HG02610 (cell line): Measurements from ENCODE around the gene DAPK2.
A peak's percentile ranks its signal among the peaks of the same experiment; 100 is the strongest.
"Not testable (repeated sequence)": the region's sequence is repeated elsewhere in the genome, so short reads cannot be mapped to it uniquely, and the experiment has no call there.

Experiments
- ATAC-seq: cut with Tn5 transposase; IDR thresholded peaks from one replicate; pipeline ENCODE4 v1.9.1; 2021; ENCODE audit warnings: mild to moderate bottlenecking, moderate library complexity; ENCODE audit not compliant: unreplicated experiment

Gene DAPK2

DNA sequence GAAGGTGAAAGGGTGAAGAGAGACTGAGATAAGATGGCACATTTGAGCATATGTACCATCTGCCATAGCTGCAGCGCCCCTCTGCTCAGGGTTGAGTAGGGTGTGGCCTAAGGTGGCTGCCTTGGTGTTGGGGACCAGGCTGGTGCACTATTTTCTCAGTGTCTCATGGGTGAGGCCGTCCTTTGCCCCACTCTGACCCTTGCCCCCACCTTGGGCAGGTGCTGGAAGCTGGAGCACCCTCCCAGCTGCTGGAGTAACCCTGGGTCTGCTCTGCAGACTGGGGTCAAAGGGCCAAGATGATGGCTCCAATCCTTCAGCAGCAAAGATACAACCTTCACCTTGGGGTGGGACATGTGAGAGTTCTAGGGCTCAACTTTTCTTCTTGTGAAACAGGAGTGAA, 69.2 kb downstream of the DAPK2 start:
- ATAC-seq, result no peak

GRCh38 chr15:63974021-63974420, 72.3 kb downstream of the DAPK2 start:
- ATAC-seq, result no peak

DNA sequence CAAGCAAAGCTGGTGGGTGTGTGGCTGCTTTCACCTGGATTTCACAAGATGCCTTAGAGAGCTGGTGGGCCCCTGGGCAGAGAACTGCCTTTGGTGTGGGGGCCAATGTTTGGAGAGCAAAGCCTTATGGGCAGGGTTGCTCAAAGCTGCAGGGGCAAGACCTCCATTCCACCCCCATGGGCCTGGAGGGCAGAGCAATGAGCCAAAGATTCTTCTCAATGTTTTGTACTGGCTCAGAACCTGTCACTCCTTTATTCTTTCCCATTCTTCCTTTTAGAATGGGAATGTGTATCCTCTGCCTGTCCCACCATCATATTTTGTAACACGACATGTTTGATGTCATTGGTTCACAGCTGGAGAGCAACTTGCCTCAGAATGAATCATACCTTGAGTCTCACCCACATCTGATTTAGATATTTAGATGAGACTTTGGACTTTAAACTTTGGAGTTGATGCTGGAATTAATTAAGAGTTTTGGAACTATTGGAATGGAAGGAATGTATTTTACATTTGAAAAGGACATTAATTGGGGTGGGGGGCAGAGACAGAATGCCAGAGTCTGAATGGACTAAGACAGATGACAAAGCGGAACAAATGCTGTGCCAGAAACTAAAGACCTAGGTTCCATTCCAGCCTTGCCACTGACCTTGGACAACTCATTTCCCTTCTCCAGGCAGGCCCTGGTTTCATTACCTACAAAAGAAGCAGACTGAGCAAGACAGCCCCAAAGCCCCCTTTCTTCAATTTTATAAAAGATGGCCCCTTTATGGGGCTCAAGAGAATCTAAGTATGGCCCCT, 72.9 kb downstream of the DAPK2 start:
- no peak for ATAC-seq

- no peak for ATAC-seq
These were observed 73.5 kb downstream of the DAPK2 start for GRCh38 chr15:63972801-63973200.

DNA sequence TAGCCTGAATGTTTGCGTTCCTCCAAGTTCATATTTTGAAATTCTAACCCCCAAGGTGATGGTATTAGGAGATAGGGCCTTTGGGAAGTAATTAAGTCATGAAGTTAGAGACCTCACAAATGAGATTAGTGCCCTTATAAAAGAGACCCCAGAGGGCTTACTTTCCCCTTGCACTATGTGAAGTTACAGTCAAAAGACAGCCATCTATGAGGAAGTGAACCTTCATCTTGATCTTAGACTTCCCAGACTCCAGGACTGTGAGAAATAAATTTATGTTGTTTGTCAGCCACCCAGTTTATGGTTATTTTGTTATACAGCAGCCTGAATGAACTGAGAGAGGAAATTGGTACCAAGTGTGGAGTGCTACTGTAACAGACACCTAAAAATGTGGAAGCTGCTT, 74.4 kb downstream of the DAPK2 start:
- ATAC-seq, result no peak

- peak; percentile 34 for ATAC-seq
These were observed 74.9 kb downstream of the DAPK2 start for GRCh38 chr15:63971427-63971805.

DNA sequence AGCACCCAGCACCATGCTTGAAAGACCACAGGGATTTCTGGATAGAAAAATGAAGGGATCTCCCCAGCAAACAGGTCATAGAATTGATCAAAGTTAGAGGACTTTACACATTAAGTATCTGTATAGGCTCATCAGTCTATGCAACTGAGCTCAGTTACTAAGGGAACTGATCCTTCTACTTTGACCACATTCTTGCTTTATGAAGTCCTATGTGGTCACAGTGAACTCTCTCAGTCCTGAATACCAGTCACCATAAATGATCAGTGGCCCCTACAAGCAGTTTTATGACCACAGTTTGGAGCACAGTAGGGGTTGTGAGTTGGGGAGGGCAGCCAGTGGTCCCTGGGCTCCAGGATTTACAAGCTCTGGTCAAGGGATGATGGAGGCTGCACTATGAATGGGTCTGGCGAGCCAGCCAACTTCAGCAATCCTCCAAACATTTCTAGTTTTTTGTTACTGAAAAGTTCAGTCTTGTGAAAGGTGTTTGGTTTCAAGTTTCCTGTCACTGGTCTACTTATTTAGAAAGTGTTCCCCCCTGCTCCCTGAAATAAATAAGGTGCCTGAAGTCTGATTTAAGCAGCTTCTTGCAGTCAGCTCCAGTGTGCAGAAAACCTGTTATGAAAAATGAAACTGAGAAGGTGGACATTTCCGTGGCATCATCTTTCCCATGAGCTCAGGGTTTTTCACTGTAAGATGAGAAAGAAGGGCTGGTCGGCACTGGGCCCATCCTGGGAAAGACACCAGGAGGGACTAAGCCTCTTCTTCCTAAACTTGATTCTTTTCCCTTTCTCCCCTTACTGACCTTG, 75.5 kb downstream of the DAPK2 start:
- peak; percentile 88 for ATAC-seq

- no peak for ATAC-seq
These were observed 76.4 kb downstream of the DAPK2 start for GRCh38 chr15:63969652-63970421.

GRCh38 chr15:63968700-63969099, 77.6 kb downstream of the DAPK2 start:
- ATAC-seq, result no peak

GRCh38 chr15:63968122-63968524, 78.2 kb downstream of the DAPK2 start:
- ATAC-seq, result no peak

GRCh38 chr15:63967616-63968015, 78.7 kb downstream of the DAPK2 start:
- no peak for ATAC-seq

DNA sequence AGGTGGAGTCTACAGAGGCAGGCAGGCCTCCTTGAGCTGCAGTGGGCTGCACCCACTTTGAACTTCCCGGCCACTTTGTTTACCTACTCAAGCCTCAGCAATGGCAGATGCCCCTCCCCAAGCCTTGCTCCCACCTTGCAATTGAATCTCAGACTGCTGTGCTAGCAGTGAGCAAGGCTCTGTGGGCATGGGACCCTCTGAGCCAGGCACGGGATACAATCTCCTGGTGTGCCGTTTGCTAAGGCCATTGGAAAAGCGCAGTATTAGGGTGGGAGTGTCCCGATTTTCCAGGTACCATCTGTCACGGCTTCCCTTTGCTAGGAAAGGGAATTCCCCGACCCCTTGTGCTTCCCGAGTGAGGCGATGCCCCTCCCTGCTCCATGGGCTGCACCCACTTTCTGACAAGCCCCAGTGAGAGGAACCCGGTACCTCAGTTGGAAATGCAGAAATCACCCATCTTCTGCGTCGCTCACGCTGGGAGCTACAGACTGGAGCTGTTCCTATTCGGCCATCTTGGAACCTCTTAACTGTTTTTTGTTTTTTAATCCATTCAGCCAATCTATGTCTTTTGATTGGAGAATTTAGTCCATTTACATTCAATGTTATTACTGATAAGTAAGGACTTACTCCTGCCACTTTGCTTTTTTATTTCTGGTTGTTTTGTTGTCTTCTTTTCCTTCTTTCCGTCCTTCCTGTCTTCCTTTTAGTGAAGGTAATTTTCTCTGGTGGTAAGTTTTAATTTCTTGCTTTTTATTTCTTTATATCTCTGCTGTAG, 83.2 kb downstream of the DAPK2 start:
- ATAC-seq, result not testable (repeated sequence)

DNA sequence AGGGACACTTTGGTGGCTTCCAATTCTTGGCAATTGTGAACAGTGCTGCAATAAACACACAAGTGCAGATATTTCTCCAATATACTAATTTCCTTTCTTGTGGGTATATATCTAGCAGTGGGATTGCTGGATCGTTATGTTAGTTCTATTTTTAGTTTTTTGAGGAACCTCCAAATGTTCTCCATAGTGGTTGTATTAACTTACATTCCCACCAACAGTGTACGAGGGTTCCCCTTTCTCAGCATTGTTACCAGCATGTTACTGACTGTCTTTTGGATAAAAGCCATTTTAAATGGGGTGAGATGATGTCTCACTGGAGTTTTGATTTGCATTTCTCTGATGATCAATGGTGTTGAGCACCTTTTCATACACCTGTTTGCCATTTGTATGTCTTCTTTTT, 92.8 kb downstream of the DAPK2 start:
- no peak for ATAC-seq

GRCh38 chr15:63950911-63951481, 95.3 kb downstream of the DAPK2 start:
- no peak for ATAC-seq

GRCh38 chr15:63948971-63949370, 97.3 kb downstream of the DAPK2 start:
- no peak for ATAC-seq

- ATAC-seq, result no peak
These were observed 97.8 kb downstream of the DAPK2 start for GRCh38 chr15:63948436-63948835.

DNA sequence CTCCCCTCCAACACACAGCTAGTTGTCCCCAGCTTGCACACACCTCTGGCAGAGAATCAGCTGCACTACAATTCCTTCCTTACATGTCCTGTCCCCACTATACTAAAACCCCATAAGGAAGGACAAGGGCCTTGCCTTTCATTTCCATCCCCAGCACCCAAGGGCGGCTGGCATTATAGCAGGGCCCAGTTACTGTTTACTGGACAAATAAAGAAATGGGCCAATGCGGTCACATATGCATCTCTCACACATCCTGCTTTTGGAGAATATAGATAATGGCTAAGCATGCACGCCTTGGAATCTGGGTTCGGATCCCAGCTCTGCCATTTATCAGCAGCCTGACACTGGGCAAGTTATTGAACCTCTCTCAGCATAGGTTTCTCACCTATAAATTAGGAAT, 99.1 kb downstream of the DAPK2 start:
- ATAC-seq, result no peak

- ATAC-seq, result no peak
These were observed 99.7 kb downstream of the DAPK2 start for GRCh38 chr15:63946524-63947065.

DNA sequence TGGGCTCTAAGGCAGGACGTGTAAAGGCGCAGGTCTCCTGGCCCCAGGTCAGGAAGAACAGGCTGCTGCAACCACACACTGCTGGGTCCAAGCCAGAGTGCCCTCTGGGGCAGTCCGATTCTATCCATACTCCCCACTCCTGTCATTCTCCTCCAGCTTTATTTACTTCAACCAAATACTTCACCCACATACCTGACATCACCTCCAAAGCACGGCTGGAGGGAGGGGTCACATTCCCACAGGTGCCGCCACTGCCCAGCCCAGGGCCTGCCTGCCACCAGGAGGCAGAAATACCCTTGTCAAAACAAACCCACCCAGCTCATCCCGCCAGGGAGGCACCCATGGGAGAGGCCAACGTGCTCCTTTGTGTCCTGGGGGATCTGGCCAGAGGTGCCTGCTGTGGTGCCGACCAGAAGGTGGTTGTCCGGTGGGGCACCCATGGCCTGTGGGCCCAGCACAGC, 100.4 kb downstream of the DAPK2 start:
- ATAC-seq, result no peak
